NOMO-1 treated with dmso at 0.1 percent for 144 hours (cell line): ENCODE data around the gene ANO9.
"Not testable (repeated sequence)": the region's sequence is repeated elsewhere in the genome, so short reads cannot be mapped to it uniquely, and the experiment has no call there.

Source experiments
- DNase-seq: peaks from one replicate; lab custom pipeline; 2025; ENCODE audit not compliant: unreplicated experiment; lab: John Stamatoyannopoulos, UW

ANO9 gene

GRCh38 chr11:471468-472145, 29.8 kb upstream of the ANO9 start:
- DNase-seq = no peak

GRCh38 chr11:469684-470560, 28.1 kb upstream of the ANO9 start:
- DNase-seq = no peak

- not testable (repeated sequence) for DNase-seq
These were observed 27.3 kb upstream of the ANO9 start for GRCh38 chr11:469026-469683.

GRCh38 chr11:468493-468892, 26.7 kb upstream of the ANO9 start:
- no peak for DNase-seq

- DNase-seq = no peak
These were observed 26.2 kb upstream of the ANO9 start for GRCh38 chr11:468036-468435.

- peak; percentile 55 for DNase-seq
These were observed 24.2 kb upstream of the ANO9 start for GRCh38 chr11:465896-466530.

- no peak for DNase-seq
These were observed 22.5 kb upstream of the ANO9 start for GRCh38 chr11:464316-464715.

GRCh38 chr11:462107-462890, 20.5 kb upstream of the ANO9 start:
- no peak for DNase-seq

- no peak for DNase-seq
These were observed 19.8 kb upstream of the ANO9 start for GRCh38 chr11:461626-462025.

- DNase-seq = no peak
These were observed 18.8 kb upstream of the ANO9 start for GRCh38 chr11:460331-461199.

GRCh38 chr11:459511-460220, 17.9 kb upstream of the ANO9 start:
- DNase-seq = no peak

GRCh38 chr11:457111-457760, 15.4 kb upstream of the ANO9 start:
- no peak for DNase-seq

GRCh38 chr11:456533-456932, 14.7 kb upstream of the ANO9 start:
- DNase-seq = no peak

- no peak for DNase-seq
These were observed 13.8 kb upstream of the ANO9 start for GRCh38 chr11:455566-456147.

- DNase-seq = no peak
These were observed 13.2 kb upstream of the ANO9 start for GRCh38 chr11:454801-455565.

GRCh38 chr11:454043-454442, 12.2 kb upstream of the ANO9 start:
- no peak for DNase-seq

- no peak for DNase-seq
These were observed 11.8 kb upstream of the ANO9 start for GRCh38 chr11:453564-453963.
